GM18498 (cell line): ENCODE results near the gene PLA2G2C.
"Not testable (repeated sequence)": the region's sequence is repeated elsewhere in the genome, so short reads cannot be mapped to it uniquely, and the experiment has no call there.

Experiments
- ATAC-seq: cut with Tn5 transposase; IDR thresholded peaks from one replicate; pipeline ENCODE4 v1.9.1; 2021; ENCODE audit warnings: mild to moderate bottlenecking, moderate library complexity; ENCODE audit not compliant: unreplicated experiment

The PLA2G2C gene

DNA sequence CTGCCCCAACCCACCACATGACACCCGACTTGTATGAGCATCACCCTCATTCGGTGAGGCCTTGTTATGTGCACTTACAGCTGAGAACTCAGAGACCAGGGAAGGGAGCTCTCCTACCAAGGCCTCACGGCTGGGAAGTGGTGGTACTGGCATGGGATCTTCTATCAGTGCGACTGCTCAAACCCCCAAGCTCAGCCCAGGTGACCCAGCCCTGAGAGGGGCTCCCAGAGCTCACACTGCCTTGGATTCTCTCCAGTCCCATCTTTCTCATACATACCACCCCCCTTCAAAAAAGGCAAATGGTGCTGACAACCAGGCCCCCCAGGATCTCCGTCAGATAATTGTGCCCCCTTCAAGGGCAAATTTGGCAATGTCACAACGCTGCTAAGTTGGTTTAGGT, 48.0 kb downstream of the PLA2G2C start:
- ATAC-seq: no peak

DNA sequence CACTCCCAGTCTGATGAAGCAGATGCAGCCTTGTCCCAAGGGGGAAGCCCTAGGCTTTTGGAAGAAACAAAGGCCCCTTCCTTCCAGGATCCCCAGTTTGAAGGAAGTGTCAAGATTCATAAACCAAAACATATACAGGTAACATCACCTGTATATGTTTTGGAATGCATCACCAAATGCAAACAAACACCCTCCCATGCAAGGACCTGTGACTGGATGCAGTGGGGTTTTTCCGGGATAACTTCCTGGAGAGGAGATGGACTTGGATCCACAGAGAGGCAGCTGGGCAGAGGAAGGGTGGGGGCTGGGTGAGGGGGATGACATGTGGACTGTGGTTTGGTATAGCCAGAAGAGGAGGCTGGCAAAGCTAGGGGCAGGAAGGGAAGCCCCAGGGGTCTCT, 48.7 kb downstream of the PLA2G2C start:
- no peak for ATAC-seq

GRCh38 chr1:20137055-20137454, 49.3 kb downstream of the PLA2G2C start:
- no peak for ATAC-seq

DNA sequence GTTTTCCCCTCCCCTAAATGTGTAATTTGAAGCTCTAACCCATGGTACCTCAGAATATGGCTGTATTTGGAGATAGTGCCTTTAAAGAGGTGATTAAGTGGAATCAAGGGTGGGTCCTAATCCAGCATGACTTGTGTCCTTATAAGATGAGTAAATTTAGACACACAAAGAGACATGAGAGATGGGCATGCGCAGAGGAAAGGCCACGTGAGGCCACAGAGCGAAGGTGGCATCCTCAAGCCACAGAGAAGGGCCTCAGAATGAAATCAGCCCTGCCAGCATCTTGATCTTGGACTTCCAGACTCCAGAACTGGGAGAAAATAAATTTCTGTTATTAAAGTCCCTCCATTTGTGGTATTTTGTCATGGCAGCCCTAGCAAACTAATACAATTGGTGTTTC, 50.1 kb downstream of the PLA2G2C start:
- ATAC-seq: no peak

GRCh38 chr1:20134995-20135394, 51.3 kb downstream of the PLA2G2C start:
- ATAC-seq: no peak

GRCh38 chr1:20130518-20130917, 55.8 kb downstream of the PLA2G2C start:
- not testable (repeated sequence) for ATAC-seq

DNA sequence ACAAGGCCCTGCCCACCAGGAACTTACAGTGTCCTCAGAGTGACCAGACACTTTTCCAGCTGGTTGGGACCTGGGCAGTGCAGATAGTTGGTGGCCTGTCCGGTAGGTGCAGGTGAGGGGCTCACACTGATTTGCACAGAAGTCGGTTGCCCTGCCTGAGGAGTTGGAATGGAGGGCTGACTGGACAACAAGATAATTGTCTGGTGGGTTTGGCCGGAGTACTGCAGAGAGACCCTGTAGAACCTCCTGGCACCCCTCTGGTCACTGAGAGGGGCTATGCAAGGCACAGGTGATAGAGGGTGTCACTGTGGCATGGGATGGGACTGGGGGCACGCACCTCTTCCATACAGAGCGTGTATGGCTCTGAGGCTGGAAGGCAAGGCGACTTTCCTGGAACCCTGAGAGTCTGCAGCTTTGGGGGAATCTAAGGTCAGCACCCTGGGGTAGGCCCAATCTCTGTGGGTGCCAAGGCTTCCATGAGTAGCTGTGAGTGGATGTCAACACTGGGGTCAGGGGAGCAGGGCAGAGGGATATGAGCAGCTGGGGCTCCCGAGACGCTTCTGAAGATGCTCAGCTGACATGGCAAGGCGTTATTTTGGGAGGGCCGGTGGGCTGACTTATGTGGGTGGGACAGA, 59.4 kb downstream of the PLA2G2C start:
- ATAC-seq: no peak

- ATAC-seq: no peak
Observed at GRCh38 chr1:20126041-20126805, 60.1 kb downstream of the PLA2G2C start.

DNA sequence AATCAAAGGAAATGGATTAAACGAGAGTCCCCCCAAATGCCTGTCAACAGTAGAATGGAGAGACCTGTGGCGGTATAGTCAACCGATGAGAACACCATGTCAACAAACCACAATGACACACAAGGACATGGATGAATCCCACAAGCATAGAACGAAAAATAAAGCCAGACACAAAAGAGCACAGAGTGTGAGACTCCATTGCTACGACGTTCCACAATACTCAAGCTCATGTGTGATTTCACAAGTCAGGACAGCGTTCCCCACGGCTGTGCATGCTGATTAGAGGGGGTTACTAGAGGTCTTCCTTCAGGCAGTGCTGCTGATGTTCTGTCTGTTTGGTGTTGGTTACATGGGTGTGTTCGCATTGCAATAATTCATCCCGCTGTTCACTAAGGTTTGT, 61.2 kb downstream of the PLA2G2C start:
- ATAC-seq: no peak

DNA sequence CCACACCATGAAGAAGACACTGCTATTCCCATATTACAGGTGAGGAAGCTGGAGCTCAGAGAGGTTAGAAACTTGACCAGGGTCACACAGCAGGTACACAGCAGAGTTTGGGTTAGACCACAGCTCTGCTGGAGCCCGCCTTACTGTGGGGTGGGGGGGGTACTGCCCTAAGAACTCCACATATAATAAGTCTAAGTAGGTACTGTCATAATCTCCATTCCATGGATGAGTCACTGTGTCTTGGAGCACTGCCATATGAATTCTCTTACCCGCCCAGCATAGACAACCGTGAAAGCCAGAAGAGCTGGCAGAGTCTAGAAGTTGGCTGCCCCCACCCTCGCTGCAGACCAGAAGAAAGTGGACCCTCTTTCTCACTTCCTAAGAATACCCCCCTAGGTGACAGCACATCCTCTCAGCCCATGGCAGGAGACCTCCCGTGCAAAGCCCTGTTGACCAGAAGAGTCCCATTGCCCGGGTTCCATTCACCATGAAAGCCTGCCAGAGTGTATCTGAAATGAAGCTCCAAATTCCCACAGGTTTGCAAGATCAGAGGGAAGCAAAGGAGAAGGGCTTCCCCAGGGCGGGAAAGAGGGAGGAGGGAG, 61.8 kb downstream of the PLA2G2C start:
- ATAC-seq: no peak

DNA sequence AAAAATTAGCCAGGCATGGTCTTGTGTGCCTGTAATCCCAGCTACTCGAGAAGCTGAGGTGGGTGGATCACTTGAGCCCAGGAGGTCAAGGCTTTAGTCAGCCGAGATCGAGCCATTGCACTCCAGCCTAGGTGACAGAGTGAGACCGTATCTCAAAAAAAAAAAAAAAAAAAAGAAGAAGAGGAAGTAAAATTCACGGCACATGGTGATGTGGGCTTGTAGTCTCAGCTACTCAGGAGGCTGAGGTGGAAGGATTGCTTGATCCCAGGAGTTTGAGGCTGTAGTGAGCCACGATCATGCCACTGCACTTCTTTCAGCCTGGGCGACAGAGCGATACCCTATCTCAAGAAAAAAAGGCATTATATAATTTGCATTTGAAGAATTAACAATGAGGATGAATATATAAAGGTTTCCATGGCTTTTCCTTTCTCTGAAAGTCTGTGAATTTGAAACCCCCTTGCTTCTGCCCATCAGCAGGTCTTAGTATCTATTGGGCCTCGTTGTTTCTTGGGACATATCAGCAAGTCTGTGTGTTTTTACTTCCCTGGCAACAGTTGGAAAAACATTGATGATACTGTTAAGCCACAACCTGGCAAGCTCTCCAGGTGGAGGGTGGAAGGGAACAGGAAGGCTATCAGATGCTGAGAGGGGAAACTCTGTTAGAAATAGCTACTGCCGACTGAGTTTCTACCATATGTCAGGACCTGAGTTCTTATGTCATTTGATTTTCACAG, 62.4 kb downstream of the PLA2G2C start:
- no peak for ATAC-seq

DNA sequence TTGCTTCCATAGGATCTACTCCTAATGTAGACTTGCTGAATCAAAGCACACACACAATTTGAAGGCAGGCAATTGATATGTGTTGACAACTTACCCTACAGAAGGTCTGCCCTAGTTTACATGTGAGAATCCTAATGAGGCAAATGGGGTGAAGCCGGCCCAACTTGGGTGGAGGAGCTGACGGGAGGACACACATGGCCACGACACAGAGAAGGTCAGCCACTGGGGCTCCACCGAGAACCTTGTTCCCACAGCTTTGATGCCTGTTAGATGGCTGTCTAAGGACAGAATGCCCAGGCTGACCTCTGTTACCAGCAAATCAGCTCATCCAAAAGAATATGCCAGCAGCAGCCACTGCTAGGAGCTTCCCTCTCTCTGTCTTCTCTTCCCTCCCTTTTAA, 65.5 kb downstream of the PLA2G2C start:
- no peak for ATAC-seq

DNA sequence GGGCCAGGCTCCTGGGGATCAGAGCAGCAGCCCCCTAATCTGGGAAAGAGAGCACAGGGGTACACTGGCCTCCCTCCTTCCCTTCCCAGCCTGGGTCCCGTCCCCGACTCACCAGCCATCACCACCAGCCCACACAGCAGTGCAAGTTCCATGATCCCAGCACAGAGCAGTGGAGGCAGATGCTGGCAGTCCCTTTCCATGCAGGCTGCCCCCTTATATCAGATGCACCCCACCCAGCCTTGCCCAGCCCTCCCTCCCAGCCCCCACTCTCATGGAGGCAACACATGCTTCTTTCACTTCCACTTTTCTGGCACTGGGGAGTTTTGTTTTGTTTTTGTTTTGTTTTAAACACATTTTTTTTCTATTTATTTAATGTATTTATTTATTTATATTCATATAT, 67.0 kb downstream of the PLA2G2C start, which contains the start of gene PLA2G2D:
PLA2G2D (minus strand) TSS at position 190 of the 400 bp plus-strand sequence; CDS start at position 152, 38 bp downstream.
- ATAC-seq: no peak

DNA sequence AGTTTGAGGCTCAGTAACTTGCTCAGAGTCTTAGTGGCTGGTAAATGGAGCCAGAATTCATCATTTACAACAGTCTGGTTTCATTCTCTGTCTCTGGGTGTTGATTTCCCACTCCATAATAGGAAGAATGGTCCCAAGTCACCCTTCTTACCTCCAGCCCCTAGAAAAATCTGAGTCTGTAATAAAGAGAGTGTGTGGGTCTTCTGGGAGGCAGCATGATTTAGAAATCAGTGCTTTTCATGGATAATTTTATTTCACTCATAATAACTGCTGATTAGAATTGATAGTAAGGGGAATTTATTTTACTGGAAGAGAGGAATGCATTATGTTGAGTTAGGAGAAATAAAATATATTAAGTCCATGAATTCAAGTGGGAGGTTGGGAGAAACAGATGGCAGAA, 69.1 kb downstream of the PLA2G2C start:
- no peak for ATAC-seq

GRCh38 chr1:20115916-20116315, 70.4 kb downstream of the PLA2G2C start:
- ATAC-seq: no peak

- no peak for ATAC-seq
Observed at GRCh38 chr1:20115479-20115878, 70.8 kb downstream of the PLA2G2C start.

- no peak for ATAC-seq
Observed at GRCh38 chr1:20114021-20114648, 72.2 kb downstream of the PLA2G2C start.
